Head of caudate nucleus (tissue), 42 donors: ENCODE measurements around the gene MXI1.

Source experiments
- DNase-seq, 42 donors: peaks; one replicate each; pipeline versions ENCODE4 v3.0.0 to v3.0.0-alpha.2; 2020 to 2021; ENCODE audit warnings: mixed read lengths in 7 of 42
- intact Hi-C: fragments of 100-400 bp; cut with DNase I; formaldehyde crosslinking; loops from one replicate; pipeline ENCODE4 v1.15.0; 2022

MXI1 gene

GRCh38 chr10:110285501-110285900 lies 78.1 kb downstream of the MXI1 start:
- intact Hi-C loops: no loop called here
- no peak for DNase-seq

GRCh38 chr10:110286841-110287240 lies 79.4 kb downstream of the MXI1 start:
- intact Hi-C loops: no loop called here
- no peak for DNase-seq

GRCh38 chr10:110296966-110297365 lies 89.6 kb downstream of the MXI1 start:
- intact Hi-C loops: no loop called here
- no peak for DNase-seq

- DNase-seq: no peak
- intact Hi-C loops: loop anchor here (10.0 kb wide), 1 partner anchor 166 kb away; no protein-coding TSS in a partner anchor
These were observed 93.1 kb downstream of the MXI1 start for GRCh38 chr10:110300486-110300986.

DNA sequence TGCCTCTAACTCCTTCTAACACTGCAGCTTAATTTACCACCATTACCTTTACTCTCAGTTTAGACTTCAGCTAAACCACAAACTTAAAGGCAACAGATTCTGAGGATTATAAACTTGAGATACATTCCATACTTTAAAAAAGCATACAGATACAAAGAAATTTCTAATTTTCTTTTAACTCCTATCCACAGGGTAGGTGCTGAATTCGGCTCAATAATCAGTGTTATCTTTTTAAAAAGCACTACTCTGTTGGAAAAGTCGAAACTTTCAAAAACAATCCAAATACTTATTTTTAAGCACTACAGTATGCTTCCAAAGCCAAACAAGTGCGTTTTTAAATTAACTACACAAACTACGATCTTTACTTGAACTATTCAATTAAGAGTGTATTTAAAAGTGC lies 96.3 kb downstream of the MXI1 start:
- intact Hi-C loops: loop anchor here (10.0 kb wide), 1 partner anchor 169 kb away; no protein-coding TSS in a partner anchor
- no peak for DNase-seq

- DNase-seq: peak in 7 of 42 donors; percentile 3 to 31 (median 12)
- intact Hi-C loops: loop anchor here (10.0 kb wide), 1 partner anchor 170 kb away; no protein-coding TSS in a partner anchor
These were observed 97.0 kb downstream of the MXI1 start for GRCh38 chr10:110304394-110304779.

DNA sequence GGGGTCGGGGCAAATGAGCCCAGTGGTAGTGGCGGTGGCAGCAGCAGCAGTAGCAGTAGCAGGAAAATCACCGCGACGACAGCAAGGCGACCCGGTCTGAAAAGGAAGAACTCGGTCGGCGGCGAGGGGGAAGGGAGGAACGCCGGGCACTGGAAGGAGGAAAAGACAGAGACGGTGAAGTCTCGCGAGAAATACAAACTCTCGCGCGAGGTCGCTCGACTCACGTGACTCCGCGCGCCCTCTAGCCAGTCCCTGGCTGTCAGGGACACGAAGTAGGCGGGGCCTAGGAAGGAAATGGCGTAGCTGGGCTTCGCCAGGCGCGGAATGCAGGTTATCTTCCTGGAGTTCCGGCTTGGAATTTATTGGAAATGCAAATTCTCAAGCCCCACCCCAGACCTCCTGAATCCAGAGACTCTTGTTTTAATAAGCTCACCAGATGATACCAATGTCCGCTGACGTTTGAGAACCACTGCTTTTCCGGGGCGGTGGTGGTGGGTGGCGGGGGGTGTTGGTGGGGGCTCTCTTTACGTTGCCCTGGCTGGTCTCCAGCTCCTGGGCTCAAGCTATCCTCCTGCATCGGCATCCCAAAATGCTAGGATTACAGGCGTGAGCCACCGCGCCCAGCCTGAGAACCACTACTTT lies 97.5 kb downstream of the MXI1 start, which contains the start of gene SMNDC1:
TSS of gene SMNDC1 (minus strand) at position 141 of the 642 bp plus-strand sequence. CDS start 1,333 bp downstream, outside the sequence.
- intact Hi-C loops: loop anchor here (10.0 kb wide), 1 partner anchor 170 kb away; no protein-coding TSS in a partner anchor
- DNase-seq: peak; percentile 95 to 99 (median 98)

- intact Hi-C loops: loop anchor here (10.0 kb wide), 1 partner anchor 171 kb away; no protein-coding TSS in a partner anchor
- DNase-seq: peak in 24 of 42 donors; percentile 30 to 73 (median 49)
These were observed 98.5 kb downstream of the MXI1 start for GRCh38 chr10:110305767-110306451.

- intact Hi-C loops: loop anchor here (10.0 kb wide), 1 partner anchor 172 kb away; no protein-coding TSS in a partner anchor
- DNase-seq: no peak
These were observed 99.0 kb downstream of the MXI1 start for GRCh38 chr10:110306452-110306768.

DNA sequence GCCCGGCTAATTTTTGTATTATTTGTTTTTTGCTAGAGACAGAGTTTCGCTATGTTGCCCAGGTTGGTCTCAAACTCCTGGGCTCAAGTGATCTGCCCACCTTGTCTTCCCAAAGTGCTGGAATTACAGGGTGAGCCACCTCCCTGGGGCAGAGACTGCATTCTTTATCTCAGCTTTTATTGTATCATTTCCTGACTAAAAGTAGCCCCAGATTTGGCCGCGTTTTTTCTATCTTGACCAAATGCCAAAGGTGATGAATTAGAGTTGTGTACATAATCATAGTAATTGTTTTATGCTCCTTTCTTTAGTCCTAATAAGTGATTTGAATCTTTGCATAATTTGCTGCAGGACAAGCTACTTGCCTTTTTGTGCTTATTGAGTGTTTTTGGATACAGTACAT lies 100.4 kb downstream of the MXI1 start:
- intact Hi-C loops: loop anchor here (10.0 kb wide), 1 partner anchor 173 kb away; no protein-coding TSS in a partner anchor

DNA sequence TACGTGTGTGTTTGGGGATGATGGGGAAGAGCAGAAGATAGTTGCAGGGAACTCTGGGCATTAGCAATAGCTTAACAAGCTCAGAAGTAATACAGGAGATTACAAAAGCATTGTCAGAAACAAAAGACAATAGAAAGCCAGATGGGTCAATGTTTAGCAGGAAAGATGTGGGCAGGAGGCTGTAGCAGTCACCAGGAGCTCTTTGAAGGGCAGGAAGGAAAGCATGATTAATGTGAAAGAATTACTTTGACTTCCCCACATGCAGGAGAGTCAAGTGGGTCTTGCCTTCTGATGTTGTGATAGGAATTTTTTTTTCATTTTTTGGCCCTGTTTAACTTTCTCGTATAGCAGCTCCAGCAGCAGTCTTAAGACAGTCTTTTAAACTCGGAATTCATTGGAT lies 103.3 kb downstream of the MXI1 start:
- no peak for DNase-seq
- intact Hi-C loops: loop anchor here (5.0 kb wide), 1 partner anchor 242 kb away; no protein-coding TSS in a partner anchor

More for the DNA sequence above, 100.4 kb downstream of the MXI1 start:
- no peak for DNase-seq

DNA sequence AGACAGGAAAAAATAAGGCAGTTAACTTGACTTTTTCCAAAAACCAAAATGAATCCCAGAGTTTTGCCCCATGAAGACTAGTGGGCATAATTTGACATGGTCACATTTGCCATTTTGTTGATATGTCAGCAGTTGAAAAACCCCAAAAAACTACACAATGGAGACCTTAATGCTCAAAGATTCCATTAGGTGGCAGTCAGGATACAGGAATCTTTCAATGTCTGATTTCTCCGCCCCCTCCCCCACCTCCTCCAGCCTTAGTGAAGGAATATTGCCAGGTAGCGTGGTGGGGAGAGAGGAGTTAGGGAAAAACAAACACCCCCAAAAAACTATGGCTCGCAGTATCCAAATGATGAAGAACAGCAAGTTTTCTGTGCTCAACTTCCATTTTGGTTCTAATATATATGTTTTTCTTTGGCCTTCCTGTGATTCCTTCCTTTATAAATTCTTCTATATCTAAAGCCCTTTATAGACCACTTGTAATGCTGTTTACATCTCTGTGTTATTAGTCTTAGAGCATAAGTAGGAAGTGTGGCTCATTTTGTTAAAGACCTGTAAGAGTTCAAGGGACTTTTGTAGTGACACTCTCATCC lies 104.0 kb downstream of the MXI1 start:
- peak in 31 of 42 donors; percentile 18 to 75 (median 37) for DNase-seq
- intact Hi-C loops: loop anchor here (5.0 kb wide), 1 partner anchor 241 kb away; no protein-coding TSS in a partner anchor

DNA sequence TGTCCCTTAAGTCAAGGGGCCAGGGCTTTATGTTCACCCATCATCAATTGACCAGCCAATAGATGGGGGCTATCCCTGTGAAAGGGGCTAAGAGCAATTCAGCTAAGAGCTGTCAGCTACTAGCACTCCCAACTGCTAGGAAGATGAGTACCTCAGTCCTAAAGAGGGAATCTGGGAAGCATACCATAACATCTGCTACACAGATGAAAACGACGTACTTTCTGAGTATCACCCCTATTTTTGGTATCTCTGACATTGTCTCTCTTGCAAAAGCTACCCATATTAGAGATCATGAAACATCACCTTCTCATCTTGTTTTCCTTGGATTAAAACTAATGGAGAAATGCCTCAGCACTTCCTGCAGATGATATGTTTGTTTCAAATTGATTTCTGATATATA lies 104.8 kb downstream of the MXI1 start:
- intact Hi-C loops: loop anchor here (5.0 kb wide), 1 partner anchor 240 kb away; no protein-coding TSS in a partner anchor
- DNase-seq: no peak

- no peak for DNase-seq
- intact Hi-C loops: loop anchor here (5.0 kb wide), 1 partner anchor 239 kb away; no protein-coding TSS in a partner anchor
These were observed 106.3 kb downstream of the MXI1 start for GRCh38 chr10:110313674-110314073.

- DNase-seq: no peak
- intact Hi-C loops: no loop called here
These were observed 110.8 kb downstream of the MXI1 start for GRCh38 chr10:110317866-110318850.

DNA sequence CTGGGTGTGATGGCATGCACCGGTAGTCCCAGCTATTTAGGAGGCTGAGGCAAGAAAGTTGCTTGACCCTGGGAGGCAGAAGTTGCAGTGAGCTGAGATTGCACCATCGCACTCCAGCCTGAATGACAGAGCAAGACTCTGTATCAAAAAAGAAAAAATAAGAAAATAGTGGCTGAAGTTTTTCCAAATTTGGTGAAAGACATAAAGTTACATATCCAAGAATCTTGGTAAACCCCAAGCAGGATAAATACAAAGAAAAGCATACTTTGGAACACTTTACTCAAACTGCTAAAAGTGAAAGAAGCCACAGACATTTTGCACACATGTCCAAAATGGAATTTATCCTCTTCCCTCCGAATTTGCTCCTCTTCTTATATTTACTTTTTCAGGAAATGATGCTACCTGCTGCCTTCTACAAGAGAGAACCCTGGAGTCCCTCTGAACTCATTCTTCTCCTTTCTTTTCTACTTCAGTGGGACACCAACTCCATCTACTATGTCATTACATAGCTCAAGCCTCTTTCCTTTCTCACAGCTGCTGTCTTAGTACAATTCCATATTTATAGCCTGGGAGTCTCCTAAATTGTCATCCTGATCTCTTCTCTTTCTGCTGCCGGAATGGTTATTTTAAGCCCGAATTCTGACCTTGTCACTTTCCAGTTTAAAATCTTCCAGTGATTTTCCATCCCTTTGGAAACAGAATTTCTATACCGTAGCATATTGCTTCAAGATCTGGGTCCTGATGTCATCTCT lies 114.6 kb downstream of the MXI1 start:
- DNase-seq: no peak
- intact Hi-C loops: no loop called here

DNA sequence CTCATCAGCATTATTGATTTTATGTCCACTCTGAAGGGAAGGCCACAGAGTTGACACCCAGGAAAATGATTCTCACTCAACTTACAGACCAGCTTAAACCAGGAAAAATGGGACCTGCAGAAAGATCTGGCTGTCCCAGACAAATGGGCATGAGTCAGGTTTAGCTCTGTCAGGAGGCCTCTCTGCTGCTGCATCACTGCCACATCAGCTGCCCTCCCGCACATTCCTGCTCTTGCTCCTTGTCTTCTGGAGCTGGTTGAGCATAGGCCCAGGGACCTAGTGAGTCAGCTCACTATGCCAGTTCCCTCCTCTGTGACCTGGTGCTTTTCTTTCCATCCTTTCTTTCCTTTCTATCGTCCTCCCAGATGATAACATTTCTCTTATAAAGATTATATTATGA lies 116.1 kb downstream of the MXI1 start:
- peak in 4 of 42 donors; percentile 3 to 42 (median 25) for DNase-seq
- intact Hi-C loops: no loop called here
